A549 (cell line): ENCODE results near the gene GLT1D1. TPM values are rescaled to one million over a fixed set of nuclear protein-coding genes. Genes with fewer than 3 reads are reported as not detected.
A peak's percentile ranks its signal among the peaks of the same experiment; 100 is the strongest.

Source experiments
- ATAC-seq, 2 experiments: fragments of 200-7000 bp in 1 of 2; fragments of >200 bp in 1 of 2; cut with Nextera tagmentation in 1 of 2; cut with Tn5 transposase in 1 of 2; 3 replicates each; pipeline versions ENCODE4 v1.8.0 to v1.9.1; 2018 to 2020; ENCODE audit warnings: mild to moderate bottlenecking in 1 of 2, moderate library complexity in 1 of 2
- CTCF ChIA-PET: fragments of 300-600 bp; sonication (Branson Sonifier 250); formaldehyde crosslinking; extraction: SDS; loops from one replicate; lab custom pipeline; 2021; ENCODE audit warnings: antibody characterized with exemption, inconsistent platforms; lab: Yijun Ruan, JAX
- POLR2A ChIA-PET: fragments of 350-600 bp; formaldehyde crosslinking; extraction: SDS; loops from one replicate; lab custom pipeline; 2021; ENCODE audit warnings: antibody characterized with exemption, inconsistent platforms; lab: Yijun Ruan, JAX
- DNase-seq, 2 experiments: peaks; one replicate each; pipeline versions ENCODE4 v3.0.0 to v3.0.0-alpha.2; 2011 to 2016; ENCODE audit warnings: low read depth in 1 of 2, low spot score in 1 of 2
- FAIRE-seq: peaks from 2 replicates; lab custom pipeline; 2011; peaks lifted over from hg19 to GRCh38; lab: Jason Lieb, UNC
- H3K27ac ChIP-seq, 2 experiments: fragments of >200 bp; sonication (Bioruptor Twin); formaldehyde crosslinking; 3 replicates each; pipeline ENCODE4 v1.5.1; 2016 to 2017
- H3K4me1 ChIP-seq: fragments of >200 bp; sonication (Bioruptor Twin); formaldehyde crosslinking; 3 replicates; pipeline ENCODE4 v1.6.1; 2016
- H3K4me2 ChIP-seq: fragments of >200 bp; sonication (Bioruptor Twin); formaldehyde crosslinking; 3 replicates; pipeline ENCODE4 v1.6.1; 2016
- H3K4me3 ChIP-seq: fragments of >200 bp; sonication (Bioruptor Twin); formaldehyde crosslinking; 3 replicates; pipeline ENCODE4 v1.5.1; 2016
- H3K9me3 ChIP-seq: fragments of >200 bp; sonication (Bioruptor Twin); formaldehyde crosslinking; 3 replicates; pipeline ENCODE4 v1.6.1; 2016
- BHLHE40 ChIP-seq: IDR thresholded peaks from 2 replicates; pipeline ENCODE4 v1.6.1; 2012; ENCODE audit warnings: low read depth, low read length, inconsistent platforms
- CEBPB ChIP-seq, 2 experiments: fragments of >200 bp in 1 of 2; sonication (Bioruptor Twin) in 1 of 2; formaldehyde crosslinking in 1 of 2; IDR thresholded peaks; 2 replicates each; pipeline ENCODE4 v1.6.1; 2012 to 2016
- CHD2 ChIP-seq: fragments of 150-350 bp; IDR thresholded peaks from 2 replicates; pipeline ENCODE4 v1.6.1; 2014; ENCODE audit warnings: low read length; ENCODE audit not compliant: partially characterized antibody
- CHD4 ChIP-seq: fragments of 200-600 bp; sonication (generic); IDR thresholded peaks from 2 replicates; pipeline ENCODE4 v1.6.1; 2016; ENCODE audit warnings: antibody characterized with exemption, mild to moderate bottlenecking, borderline replicate concordance
- CTCF ChIP-seq: fragments of >200 bp; sonication (Bioruptor Twin); formaldehyde crosslinking; IDR thresholded peaks from 3 replicates; pipeline ENCODE4 v1.5.1; 2016
- EHF ChIP-seq: fragments of 250-450 bp; sonication (Bioruptor Pico); IDR thresholded peaks from 2 replicates; pipeline ENCODE4 v1.5.0; 2020; ENCODE audit warnings: mild to moderate bottlenecking
- EHMT2 ChIP-seq: fragments of 200-600 bp; sonication (generic); IDR thresholded peaks from 2 replicates; pipeline ENCODE4 v1.6.1; 2016; ENCODE audit warnings: antibody characterized with exemption, low read depth, mild to moderate bottlenecking, moderate library complexity
- ELK1 ChIP-seq: fragments of 150-350 bp; IDR thresholded peaks from 2 replicates; pipeline ENCODE4 v1.6.1; 2014; ENCODE audit warnings: low read depth, mild to moderate bottlenecking, low read length
- ESRRA ChIP-seq: fragments of 150-350 bp; IDR thresholded peaks from 2 replicates; pipeline ENCODE4 v1.6.1; 2014; ENCODE audit warnings: mild to moderate bottlenecking, low read length, borderline replicate concordance
- FOXS1 ChIP-seq: fragments of 250-450 bp; sonication (Bioruptor Pico); IDR thresholded peaks from 2 replicates; pipeline ENCODE4 v1.5.0; 2020; ENCODE audit warnings: mild to moderate bottlenecking, moderate library complexity
- HEYL ChIP-seq: fragments of 250-450 bp; sonication (Bioruptor Pico); IDR thresholded peaks from 2 replicates; pipeline ENCODE4 v1.8.0; 2021; ENCODE audit warnings: mild to moderate bottlenecking, moderate library complexity
- HOXA7 ChIP-seq: fragments of 250-450 bp; sonication (Bioruptor Pico); IDR thresholded peaks from 2 replicates; pipeline ENCODE4 v1.5.0; 2020; ENCODE audit warnings: mild to moderate bottlenecking, moderate library complexity
- JUN ChIP-seq, 2 experiments: fragments of >200 bp; sonication (Bioruptor Twin); formaldehyde crosslinking; IDR thresholded peaks; 2 replicates in 1 of 2; 3 replicates in 1 of 2; pipeline ENCODE4 v1.6.1; 2016 to 2017
- MAX ChIP-seq: IDR thresholded peaks from 2 replicates; pipeline ENCODE4 v1.6.1; 2012
- MYC ChIP-seq: IDR thresholded peaks from 2 replicates; pipeline ENCODE4 v1.6.1; 2012; ENCODE audit warnings: mild to moderate bottlenecking, inconsistent platforms, low read length, improper control_type of control experiment, borderline replicate concordance
- NR3C1 ChIP-seq: fragments of >200 bp; sonication (Bioruptor Twin); formaldehyde crosslinking; IDR thresholded peaks from 3 replicates; pipeline ENCODE4 v1.6.1; 2017
- PBX3 ChIP-seq: IDR thresholded peaks from 2 replicates; pipeline ENCODE4 v1.6.1; 2012
- PHF8 ChIP-seq: fragments of 200-600 bp; sonication (generic); IDR thresholded peaks from 2 replicates; pipeline ENCODE4 v1.6.1; 2016; ENCODE audit warnings: low read depth, mild to moderate bottlenecking, antibody characterized with exemption, moderate library complexity, borderline replicate concordance
- RAD21 ChIP-seq, 2 experiments: fragments of >200 bp in 1 of 2; sonication (Bioruptor Twin) in 1 of 2; formaldehyde crosslinking in 1 of 2; IDR thresholded peaks in 1 of 2; conservative IDR thresholded peaks in 1 of 2; 2 replicates in 1 of 2; 3 replicates in 1 of 2; pipeline ENCODE4 v1.6.1; 2012 to 2018; ENCODE audit warnings: inconsistent platforms in 1 of 2
- RARB ChIP-seq: fragments of 250-450 bp; sonication (Bioruptor Pico); IDR thresholded peaks from 2 replicates; pipeline ENCODE4 v1.8.0; 2021; ENCODE audit warnings: mild to moderate bottlenecking, moderate library complexity
- RCOR1 ChIP-seq: fragments of 150-350 bp; IDR thresholded peaks from 2 replicates; pipeline ENCODE4 v1.6.1; 2014; ENCODE audit warnings: antibody characterized with exemption, low read length, low read depth
- SREBF2 ChIP-seq: fragments of 450-650 bp; IDR thresholded peaks from 2 replicates; pipeline ENCODE4 v1.6.1; 2014; ENCODE audit warnings: mild to moderate bottlenecking, moderate library complexity
- ZSCAN20 ChIP-seq: fragments of 250-450 bp; sonication (Bioruptor Pico); IDR thresholded peaks from 2 replicates; pipeline ENCODE4 v1.8.0; 2022; ENCODE audit warnings: mild to moderate bottlenecking, moderate library complexity
- WGBS: methylation state at CpG from one replicate; pipeline ENCODE4 v1.1.6; 2017; ENCODE audit errors: missing lambda C conversion rate; 5-methylcytosine and 5-hydroxymethylcytosine counted together
- polyA plus RNA-seq, 4 experiments: library from polyadenylated mRNA; depleted of rRNA in 3 of 4; stranded (reverse); fragments of >200 nt; fragmentation: RNase III in 1 of 4; extraction: RNeasy Plus Mini Kit Qiagen cat#74134 plus additional on column Dnase treatment in 1 of 4; gene quantifications; 2 replicates in 3 of 4; 3 replicates in 1 of 4; pipeline ENCODE4 v1.2.3, GENCODE V29; 2011 to 2017

The GLT1D1 gene
- polyA plus RNA-seq, 2 of the 4 experiments (the other 2 are of a cell fraction), result not detected

GRCh38 chr12:128810182-128811127 lies 42.8 kb upstream of the GLT1D1 start:
- no peak for TF ChIP-seq CHD4
- TF ChIP-seq BHLHE40, result no peak
- TF ChIP-seq HEYL, result no peak
- TF ChIP-seq NR3C1, result no peak
- TF ChIP-seq FOXS1 (CRISPR knock-in tag), result no peak
- no peak for TF ChIP-seq PHF8
- TF ChIP-seq ESRRA, result no peak
- TF ChIP-seq CHD2, result no peak
- TF ChIP-seq MAX, result no peak
- no peak for TF ChIP-seq EHMT2
- TF ChIP-seq PBX3, result no peak
- Histone ChIP-seq H3K9me3 (no peaks in the 10 kb centered on the region), H3K27ac (no peak overlapping the region), H3K4me2 (no peak overlapping the region), H3K4me1 (no peaks in the 10 kb centered on the region), H3K4me3 (no peak overlapping the region)
- CTCF ChIA-PET, result interaction anchor here (1.0 to 1.1 kb wide), 3 partner anchors 11 to 14 kb away, joined by 3 read pairs; partner anchors contain the start of gene SLC15A4
- POLR2A ChIA-PET, result interaction anchor here (2.3 kb wide), 1 partner anchor 13 kb away, joined by 6 read pairs; the partner anchor contains the start of gene SLC15A4
- ATAC-seq, result peak in 1 of 2 experiments; percentile 13; a peak in 1 of 6 replicates
- 91% methylated on average over 14 of the region's 14 CpGs for WGBS
- DNase-seq, result no peak
- FAIRE-seq, result no peak

GRCh38 chr12:128811806-128812205 lies 41.5 kb upstream of the GLT1D1 start:
- H3K4me2 ChIP-seq, result no peak overlapping the region
- no peaks in the 10 kb centered on the region for H3K9me3 ChIP-seq
- H3K4me1 ChIP-seq, result no peaks in the 10 kb centered on the region
- 94% methylated on average over 9 of the region's 9 CpGs for WGBS
- H3K27ac ChIP-seq, result no peak overlapping the region
- TF ChIP-seq ELK1 (no peak), JUN (IDR thresholded peaks at IDR 0.05) (no peak), CHD2 (no peak)
- ATAC-seq, result no peak
- no peak overlapping the region for H3K4me3 ChIP-seq
- ChIA-PET POLR2A (interaction anchor here (2.3 kb wide), 1 partner anchor 12 kb away, joined by 6 read pairs; the partner anchor contains the start of gene SLC15A4), CTCF (interaction anchor here (1.1 kb wide), 1 partner anchor 13 kb away, joined by 3 read pairs; no protein-coding TSS in a partner anchor)
- no peak for DNase-seq
- no peak for FAIRE-seq

- Histone ChIP-seq H3K9me3 (no peaks in the 10 kb centered on the region), H3K4me3 (no peak overlapping the region), H3K4me2 (no peak overlapping the region), H3K27ac (no peak overlapping the region), H3K4me1 (peaks cover 4% of the 10 kb centered on the region; the same call in 2 of the 3 replicates)
- TF ChIP-seq CTCF, result no peak
- no peak for TF ChIP-seq MYC
- TF ChIP-seq ZSCAN20 (CRISPR knock-in tag), result no peak
- TF ChIP-seq RARB, result no peak
- TF ChIP-seq CEBPB (IDR thresholded peaks at IDR 0.05), result no peak
- TF ChIP-seq RCOR1, result no peak
- no peak for TF ChIP-seq EHF (CRISPR knock-in tag)
- no peak for TF ChIP-seq SREBF2
- TF ChIP-seq RAD21 (conservative IDR thresholded peaks at IDR 0.05 in 1 of 2, IDR thresholded peaks at IDR 0.05 in 1 of 2), result no peak
- TF ChIP-seq HOXA7 (CRISPR knock-in tag), result no peak
- TF ChIP-seq NR3C1, result no peak
- CTCF ChIA-PET, result interaction anchor here (0.7 to 1.7 kb wide), 3 partner anchors 8 to 14 kb away, joined by 3 read pairs; no protein-coding TSS in a partner anchor
- WGBS, result 90% methylated on average over 10 of the region's 10 CpGs
- DNase-seq (no peak), ATAC-seq (no peak), FAIRE-seq (no peak)
- POLR2A ChIA-PET, result no interaction called here
These were observed 39.9 kb upstream of the GLT1D1 start for GRCh38 chr12:128813392-128813791.
